Activated CD8-positive, alpha-beta memory T cell treated with anti-CD3 and anti-CD28 coated beads, Interleukin-2, amount 50 U/mL, for 1 hour (primary cell): ENCODE measurements around the gene GARS1.
"Not testable (repeated sequence)": the region's sequence is repeated elsewhere in the genome, so short reads cannot be mapped to it uniquely, and the experiment has no call there.

Experiments used
- DNase-seq: peaks from one replicate; pipeline ENCODE4 v3.0.0-alpha.2; 2020; ENCODE audit errors: extremely low read depth

The GARS1 gene

GRCh38 chr7:30572212-30572841, 22.4 kb upstream of the GARS1 start:
- DNase-seq: no peak

GRCh38 chr7:30575910-30576309, 18.8 kb upstream of the GARS1 start:
- no peak for DNase-seq

- DNase-seq: no peak
These were observed 11.5 kb upstream of the GARS1 start for GRCh38 chr7:30583181-30583580.

- no peak for DNase-seq
These were observed 10.3 kb upstream of the GARS1 start for GRCh38 chr7:30584415-30584814.

GRCh38 chr7:30584965-30585364, 9.7 kb upstream of the GARS1 start:
- no peak for DNase-seq

- no peak for DNase-seq
These were observed 9.0 kb upstream of the GARS1 start for GRCh38 chr7:30585675-30586074.

- DNase-seq: not testable (repeated sequence)
These were observed 7.1 kb upstream of the GARS1 start for GRCh38 chr7:30587547-30587946.

- DNase-seq: no peak
These were observed 5.6 kb upstream of the GARS1 start for GRCh38 chr7:30589111-30589510.

GRCh38 chr7:30594048-30594539, 584 bp upstream of the GARS1 start:
- no peak for DNase-seq

- DNase-seq: no peak
These were observed 847 bp downstream of the GARS1 start for GRCh38 chr7:30595436-30596013.

- DNase-seq: no peak
These were observed 1.4 kb downstream of the GARS1 start for GRCh38 chr7:30596014-30596641.

GRCh38 chr7:30596721-30597120, 2.0 kb downstream of the GARS1 start:
- no peak for DNase-seq

GRCh38 chr7:30598121-30598876, 3.6 kb downstream of the GARS1 start:
- no peak for DNase-seq

GRCh38 chr7:30604901-30605300, 10.2 kb downstream of the GARS1 start:
- no peak for DNase-seq

- DNase-seq: no peak
These were observed 11.2 kb downstream of the GARS1 start for GRCh38 chr7:30605832-30606231.

- no peak for DNase-seq
These were observed 18.1 kb downstream of the GARS1 start for GRCh38 chr7:30612658-30613265.

- DNase-seq: no peak
These were observed 19.0 kb downstream of the GARS1 start for GRCh38 chr7:30613366-30614325.

- no peak for DNase-seq
These were observed 21.6 kb downstream of the GARS1 start for GRCh38 chr7:30616318-30616717.

GRCh38 chr7:30617359-30617758, 22.7 kb downstream of the GARS1 start:
- no peak for DNase-seq

- DNase-seq: no peak
These were observed 23.5 kb downstream of the GARS1 start for GRCh38 chr7:30618080-30618676.

GRCh38 chr7:30618961-30619360, 24.3 kb downstream of the GARS1 start:
- no peak for DNase-seq
